Activated CD8-positive, alpha-beta memory T cell treated with anti-CD3 and anti-CD28 coated beads, Interleukin-2, amount 50 U/mL, for 1 hour (primary cell): ENCODE data around the gene USH1G.
A peak's percentile ranks its signal among the peaks of the same experiment; 100 is the strongest.
"Not testable (repeated sequence)": the region's sequence is repeated elsewhere in the genome, so short reads cannot be mapped to it uniquely, and the experiment has no call there.

Experiments
- DNase-seq: peaks from one replicate; pipeline ENCODE4 v3.0.0-alpha.2; 2020; ENCODE audit errors: extremely low read depth

USH1G gene

DNA sequence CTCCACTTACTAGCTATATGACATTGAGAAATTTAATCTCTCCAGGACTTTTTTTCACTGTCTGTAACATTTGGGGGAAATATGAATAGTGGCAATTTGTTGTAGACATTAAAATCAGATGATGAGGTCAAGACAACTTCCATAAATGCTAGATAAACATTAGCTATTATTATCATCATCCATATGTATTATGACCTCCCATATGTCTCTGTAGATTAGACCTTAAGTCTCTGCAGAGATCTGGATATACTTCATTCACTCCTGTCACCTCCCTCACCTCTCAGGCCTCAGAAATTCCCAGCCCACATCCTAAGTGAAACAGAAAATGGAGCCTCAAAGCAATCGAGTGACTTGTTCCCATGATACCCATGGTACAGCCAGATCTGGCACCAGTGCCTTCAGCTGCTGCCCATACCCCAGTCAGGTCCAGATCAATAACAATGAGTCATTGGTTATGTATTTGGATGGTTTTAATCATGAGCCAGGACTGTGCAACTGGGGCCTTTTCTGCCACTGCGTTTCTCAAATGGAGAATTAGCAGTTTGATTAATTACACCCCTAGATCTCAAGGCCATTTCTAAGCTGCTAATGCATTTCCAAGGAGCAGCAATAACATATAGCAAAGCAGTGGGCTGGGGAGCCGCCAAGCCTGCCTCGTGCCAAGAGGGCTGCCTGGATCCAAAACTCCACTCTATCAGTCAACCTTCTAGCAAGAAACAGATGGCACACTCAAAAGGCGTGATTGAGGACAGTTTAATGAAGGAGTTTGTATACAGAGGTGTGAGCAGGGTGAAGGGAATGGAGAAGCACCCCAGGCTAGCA, 47.7 kb downstream of the USH1G start:
- DNase-seq: no peak

DNA sequence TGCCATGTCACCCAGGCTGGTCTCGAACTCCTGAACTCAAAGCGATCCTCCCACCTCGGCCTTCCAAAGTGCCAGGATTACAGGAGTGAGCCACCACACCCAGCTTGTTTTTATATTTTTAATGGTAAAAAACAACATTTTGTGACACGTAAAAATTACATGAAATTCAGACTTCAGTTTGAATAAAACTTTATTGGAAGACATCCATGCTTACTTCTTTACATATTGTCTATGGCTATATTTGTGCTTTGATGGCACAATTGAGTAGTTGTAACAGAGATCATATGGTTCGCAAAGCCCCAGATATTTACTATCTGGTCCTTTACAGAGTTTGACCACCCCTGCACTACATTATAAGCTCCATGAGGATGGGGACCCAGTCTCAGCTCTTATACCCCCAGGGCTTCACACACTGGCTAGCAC, 48.4 kb downstream of the USH1G start:
- no peak for DNase-seq

DNA sequence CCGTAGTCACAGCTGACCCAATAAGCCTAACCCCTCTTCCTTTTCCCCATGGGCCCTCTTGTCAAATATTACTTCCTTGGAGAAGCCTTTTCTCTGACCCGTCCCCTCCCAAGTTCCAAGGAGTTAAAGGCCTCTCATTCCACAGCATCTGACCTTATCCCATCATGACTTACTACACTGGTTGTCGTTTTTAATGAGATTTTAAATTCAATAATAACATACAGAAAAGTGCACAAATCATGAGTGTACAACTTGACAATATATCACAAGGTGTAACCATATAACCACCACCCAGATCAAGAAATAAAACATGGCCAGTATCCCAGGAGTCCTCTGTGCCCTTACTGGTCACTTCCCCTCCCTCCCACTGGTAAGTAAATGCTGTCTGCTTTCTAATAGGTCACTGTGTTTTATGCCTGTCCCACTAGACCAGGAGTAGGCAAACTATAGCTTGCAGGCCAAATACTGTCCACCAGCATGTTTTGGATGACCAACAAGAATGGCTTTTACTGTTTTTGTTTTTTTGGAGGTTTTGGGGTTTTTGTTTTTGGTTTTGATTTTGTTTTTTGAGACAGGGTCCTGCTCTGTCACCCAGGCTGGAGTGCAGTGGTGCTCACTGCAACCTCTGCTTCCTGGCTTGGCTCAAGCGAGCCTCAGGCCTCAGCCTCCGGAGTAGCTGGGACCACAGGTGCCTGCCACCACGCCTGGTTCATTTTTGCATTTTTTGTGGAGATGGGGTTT, 49.0 kb downstream of the USH1G start:
- no peak for DNase-seq

DNA sequence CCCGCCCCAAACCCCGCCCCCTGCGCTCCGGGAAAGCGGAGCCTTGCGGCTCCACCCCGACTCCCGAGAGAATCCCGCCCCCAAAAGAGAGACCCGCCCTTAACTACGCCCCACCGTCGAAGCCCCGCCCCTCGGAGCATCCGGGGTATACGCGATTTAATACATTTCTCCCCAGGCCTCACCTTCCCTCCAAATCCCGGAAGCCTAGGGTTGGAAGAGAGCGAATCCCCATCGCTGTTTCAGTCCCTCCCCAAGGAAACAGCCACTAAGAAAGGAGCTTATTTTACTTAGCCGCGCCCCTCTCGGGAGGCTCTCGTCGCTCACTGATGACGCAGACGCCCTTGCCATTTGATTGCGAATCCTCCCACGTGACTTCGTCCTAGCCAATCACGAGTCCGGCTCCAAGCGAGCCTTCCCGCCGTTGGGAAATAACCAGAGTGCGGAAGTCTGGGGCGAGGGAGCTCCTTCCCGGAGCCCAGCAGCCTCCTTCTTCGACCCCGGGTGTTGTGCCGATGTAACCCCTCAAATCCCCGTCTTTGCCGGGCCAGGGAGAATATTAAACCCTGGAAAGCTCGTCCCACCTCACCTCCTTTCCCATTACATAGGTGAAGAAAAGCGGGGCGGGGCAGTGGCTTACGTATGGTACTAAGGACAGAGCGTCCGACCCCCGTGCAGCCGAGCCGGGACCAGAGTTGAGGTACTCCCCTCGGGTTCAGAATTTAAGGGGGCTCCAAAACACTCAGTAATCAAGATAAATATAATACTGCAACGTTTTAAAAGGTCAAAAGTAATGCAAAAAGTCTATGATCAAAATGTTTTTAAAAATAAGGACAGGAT, 49.8 kb downstream of the USH1G start:
- peak; percentile 98 for DNase-seq

DNA sequence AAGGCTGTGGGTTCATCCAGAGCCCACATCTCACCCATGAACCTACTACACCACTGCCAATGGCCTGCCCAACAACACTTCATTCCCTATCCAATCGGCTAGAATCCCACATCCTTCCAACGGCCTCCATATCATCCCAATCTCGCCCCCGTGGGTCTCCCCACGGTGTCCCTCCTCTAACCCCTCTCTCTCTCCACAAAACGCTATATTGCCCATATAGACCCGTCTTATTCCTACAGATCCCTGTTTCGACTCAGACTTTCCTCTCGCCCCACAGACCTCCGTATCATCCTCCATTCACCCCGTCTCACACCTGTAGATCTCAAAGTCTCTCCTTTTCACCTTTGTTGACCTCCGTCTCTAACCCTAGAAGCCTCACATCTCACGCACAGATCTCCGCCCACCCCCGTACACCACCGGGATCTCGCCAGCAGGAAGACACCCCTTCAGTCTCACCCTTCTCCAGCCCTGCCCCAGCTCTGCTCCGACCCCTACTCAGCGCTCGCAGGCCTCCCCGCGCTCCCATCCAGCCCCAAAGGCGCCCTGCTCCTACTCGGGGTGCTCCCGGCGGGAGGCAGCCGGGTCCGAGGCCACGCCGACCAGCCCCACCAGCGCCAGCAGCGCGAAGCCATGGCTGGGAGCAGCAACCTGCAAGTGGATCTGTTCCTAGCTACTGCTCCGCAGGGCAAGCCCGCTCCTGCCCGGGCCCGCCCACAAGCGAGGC, 50.6 kb downstream of the USH1G start, which contains the start of gene FDXR:
Gene FDXR (minus strand): TSS at position 682 of the 724 bp plus-strand sequence. CDS start 50 bp downstream, at position 632.
- no peak for DNase-seq

DNA sequence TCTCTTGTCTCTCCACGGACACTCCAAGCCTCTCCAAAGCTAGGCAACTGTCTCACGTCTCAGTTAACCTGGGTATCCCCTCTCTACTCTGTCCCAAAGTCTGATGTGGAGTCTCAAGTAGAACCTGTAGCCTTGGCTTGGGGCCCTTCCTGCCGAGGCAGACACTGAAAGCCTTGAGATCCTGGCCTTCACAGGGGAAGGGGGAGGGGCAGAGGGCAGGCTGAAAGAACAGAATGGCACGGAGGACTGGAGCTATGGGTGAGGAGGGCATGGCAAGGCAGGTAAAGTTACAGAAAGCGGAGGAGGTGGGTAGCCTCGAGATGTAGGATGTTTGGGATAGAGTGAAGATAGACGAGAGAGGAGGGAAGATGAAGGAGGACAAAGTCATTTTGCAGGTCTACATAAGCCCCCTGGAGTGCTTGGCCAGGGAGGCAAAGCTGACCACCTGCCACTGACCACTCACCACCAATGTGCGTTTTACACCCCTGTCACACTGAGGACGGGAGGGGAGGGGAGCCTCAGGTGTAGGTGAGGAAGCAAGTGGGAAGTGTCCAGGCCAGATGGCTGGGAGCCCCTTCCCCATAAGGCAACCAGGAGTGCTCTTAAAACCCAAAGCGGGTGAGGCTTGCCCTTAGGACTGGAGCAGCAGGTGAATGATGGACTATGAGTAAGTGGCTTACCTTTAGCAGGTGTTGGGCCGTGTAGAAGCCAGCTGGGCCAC, 51.5 kb downstream of the USH1G start:
- no peak for DNase-seq

DNA sequence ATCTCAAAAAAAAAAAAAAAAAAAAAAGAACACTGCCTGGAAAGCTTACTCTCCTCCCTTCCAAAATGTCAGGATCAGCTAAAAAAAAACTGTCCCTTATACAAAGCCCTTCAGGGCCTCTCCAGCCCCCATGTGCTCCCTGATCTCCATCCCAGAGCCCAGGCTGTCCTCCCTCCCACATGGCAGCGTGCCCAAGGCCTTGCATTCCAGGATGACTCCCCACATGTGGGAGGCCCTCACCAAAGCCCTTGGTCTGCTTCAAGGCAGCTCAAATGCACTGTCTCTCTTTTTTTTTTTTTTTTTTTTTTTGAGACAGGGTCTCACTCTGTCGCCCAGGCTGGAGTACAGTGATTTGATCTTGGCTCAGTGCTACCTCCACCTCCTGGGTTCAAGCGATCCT, 52.5 kb downstream of the USH1G start:
- no peak for DNase-seq

DNA sequence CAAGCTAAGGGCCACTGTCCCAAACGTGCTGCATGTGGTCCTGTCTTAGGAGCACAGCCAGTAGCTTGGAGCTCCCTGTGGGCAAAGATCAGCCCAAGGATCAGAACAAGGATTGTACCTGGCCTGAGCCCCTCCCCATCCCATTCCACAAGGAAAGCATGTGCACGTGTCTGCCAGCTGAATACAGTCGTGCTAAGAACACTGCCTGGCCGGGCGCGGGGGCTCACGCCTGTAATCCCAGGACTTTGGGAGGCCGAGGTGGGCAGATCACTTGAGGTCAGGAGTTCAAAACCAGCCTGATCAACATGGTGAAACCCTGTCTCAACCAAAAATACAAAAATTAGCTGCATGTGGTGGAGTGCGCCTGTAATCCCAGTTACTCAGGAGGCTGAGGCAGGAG, 53.0 kb downstream of the USH1G start:
- not testable (repeated sequence) for DNase-seq

DNA sequence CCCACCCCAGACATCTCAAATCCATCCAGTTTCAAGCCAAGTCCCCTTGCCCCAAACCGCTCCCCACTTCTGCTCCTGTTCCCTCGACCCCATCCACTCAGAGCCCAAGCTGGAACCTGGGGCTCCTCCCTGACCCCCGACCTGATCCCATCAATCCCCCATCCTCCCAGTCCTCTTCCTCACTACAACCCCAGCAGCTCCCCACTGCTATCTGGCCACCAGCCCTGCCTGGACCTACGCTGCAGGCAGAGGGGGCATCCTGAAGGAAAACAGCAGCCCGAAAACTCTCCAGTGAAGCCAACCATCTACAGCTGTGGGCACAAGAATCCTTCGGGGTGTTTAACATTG, 54.2 kb downstream of the USH1G start:
- no peak for DNase-seq

DNA sequence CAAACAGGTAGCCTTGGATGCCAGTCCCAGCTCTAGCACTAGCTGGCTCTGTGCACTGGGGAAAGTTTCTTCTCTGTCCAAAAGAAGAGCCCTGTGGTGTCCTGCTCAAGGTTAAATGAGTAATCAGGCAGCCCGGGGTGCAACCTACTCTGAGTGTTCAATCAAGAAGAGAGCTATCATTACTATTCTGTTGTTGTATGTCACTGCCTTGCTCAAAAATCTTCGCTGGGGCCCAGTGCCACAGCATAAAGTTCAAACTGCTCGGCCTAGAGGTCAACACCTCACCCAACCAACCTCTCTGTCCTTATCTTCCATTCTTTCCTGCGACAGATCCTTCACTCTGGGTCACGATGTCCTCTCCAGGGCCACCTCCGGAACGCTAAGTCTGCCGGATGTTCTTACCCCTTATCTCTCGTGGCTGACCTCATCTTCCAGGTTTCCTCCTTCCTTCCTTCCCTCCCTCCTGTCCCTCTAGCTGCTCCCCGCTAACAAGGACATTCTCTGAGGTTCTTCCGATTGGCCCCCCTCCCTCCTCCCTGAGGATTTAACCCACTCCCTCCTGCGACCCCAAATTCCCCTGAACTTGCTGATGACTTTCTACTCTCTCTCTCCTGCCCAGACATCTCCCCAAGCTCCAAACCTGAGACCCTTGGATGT, 54.7 kb downstream of the USH1G start:
- DNase-seq: no peak

DNA sequence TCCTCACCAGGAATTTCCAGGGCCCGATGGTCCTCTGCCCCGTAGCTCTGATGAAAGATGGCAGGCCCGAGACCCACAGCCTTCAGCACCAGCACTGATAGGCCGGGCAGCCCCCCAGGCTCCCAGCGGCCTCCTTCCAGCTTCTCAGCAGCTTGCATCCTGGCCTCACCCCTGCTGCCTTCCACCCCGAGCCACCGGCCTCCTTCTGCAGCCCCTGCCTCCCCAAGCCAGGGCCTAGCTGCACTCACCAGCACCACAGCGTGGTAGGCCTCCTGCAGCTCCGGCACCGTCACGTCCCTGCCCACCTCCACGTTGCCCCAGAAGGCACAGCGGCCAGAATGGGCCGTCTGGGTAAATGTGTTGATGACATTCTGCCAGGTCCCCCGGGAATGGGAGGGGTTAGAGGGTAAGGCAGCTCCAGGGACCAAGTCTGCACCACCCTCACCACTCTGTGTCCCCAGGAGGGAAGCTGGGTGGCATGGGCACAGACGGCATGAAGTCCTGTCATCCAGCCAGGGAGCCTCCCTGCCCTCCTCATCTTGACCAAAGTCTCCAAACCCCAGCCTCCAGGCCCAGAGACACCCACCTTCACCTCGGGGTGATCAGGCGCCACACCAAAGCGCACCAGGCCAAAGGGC, 56.7 kb downstream of the USH1G start:
- DNase-seq: no peak
